ENCODE data around the gene AUNIP. TPM values are rescaled to one million over a fixed set of nuclear protein-coding genes. Genes with fewer than 3 reads are reported as not detected.

Gene AUNIP
- polyA plus RNA-seq, 1 experiment, result 1.4 TPM

GRCh38 chr1:25837262-25837875, 21.9 kb downstream of the AUNIP start:
- no peak for DNase-seq (ENCODE audit: low read depth)
- TF ChIP-seq, protein P1, sequence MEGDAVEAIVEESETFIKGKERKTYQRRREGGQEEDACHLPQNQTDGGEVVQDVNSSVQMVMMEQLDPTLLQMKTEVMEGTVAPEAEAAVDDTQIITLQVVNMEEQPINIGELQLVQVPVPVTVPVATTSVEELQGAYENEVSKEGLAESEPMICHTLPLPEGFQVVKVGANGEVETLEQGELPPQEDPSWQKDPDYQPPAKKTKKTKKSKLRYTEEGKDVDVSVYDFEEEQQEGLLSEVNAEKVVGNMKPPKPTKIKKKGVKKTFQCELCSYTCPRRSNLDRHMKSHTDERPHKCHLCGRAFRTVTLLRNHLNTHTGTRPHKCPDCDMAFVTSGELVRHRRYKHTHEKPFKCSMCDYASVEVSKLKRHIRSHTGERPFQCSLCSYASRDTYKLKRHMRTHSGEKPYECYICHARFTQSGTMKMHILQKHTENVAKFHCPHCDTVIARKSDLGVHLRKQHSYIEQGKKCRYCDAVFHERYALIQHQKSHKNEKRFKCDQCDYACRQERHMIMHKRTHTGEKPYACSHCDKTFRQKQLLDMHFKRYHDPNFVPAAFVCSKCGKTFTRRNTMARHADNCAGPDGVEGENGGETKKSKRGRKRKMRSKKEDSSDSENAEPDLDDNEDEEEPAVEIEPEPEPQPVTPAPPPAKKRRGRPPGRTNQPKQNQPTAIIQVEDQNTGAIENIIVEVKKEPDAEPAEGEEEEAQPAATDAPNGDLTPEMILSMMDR (IDR thresholded peaks at IDR 0.05; ENCODE audit: insufficient read depth, low read depth, low read length), result peak; percentile 30
- Histone ChIP-seq H3K4me3 (ENCODE audit: low read depth, low read length) (no peak overlapping the region), H3K27me3 (ENCODE audit: control insufficient read depth, insufficient read depth, low read length) (no peaks in the 10 kb centered on the region), H3K36me3 (ENCODE audit: control insufficient read depth, insufficient read depth, low read length) (peaks cover 3% of the 10 kb centered on the region)
- CTCF ChIA-PET, result interaction anchor here (1.2 to 1.3 kb wide), 2 partner anchors 8 to 16 kb away, joined by 3 read pairs; no protein-coding TSS in a partner anchor
- POLR2A ChIA-PET, result interaction anchor here (0.6 kb wide), 1 partner anchor 200 kb away, joined by 3 read pairs; no protein-coding TSS in a partner anchor

DNA sequence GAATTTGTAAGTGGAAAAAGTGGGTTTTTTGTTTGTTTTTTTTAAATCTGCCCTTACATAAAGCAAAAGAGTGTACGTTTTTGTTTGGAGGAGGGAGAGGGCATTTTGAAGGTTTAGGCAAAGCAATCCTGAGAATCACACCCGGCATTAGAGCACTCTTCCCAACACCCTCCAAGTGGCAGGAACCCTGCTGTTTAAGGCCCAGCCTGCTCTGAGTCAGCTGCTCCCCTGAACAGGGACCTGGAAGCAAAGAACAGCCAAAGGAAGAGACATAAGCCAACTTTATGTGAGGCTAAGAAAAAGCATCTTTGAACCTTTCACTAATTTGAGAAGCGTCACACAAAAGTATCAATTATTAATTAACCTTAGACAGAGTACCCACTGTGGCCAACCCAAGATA, 22.6 kb downstream of the AUNIP start:
- no peak overlapping the region for H3K4me3 ChIP-seq (ENCODE audit: low read depth, low read length)
- POLR2A ChIA-PET, result no interaction called here
- CTCF ChIA-PET, result interaction anchor here (1.2 to 1.3 kb wide), 2 partner anchors 9 to 15 kb away, joined by 3 read pairs; no protein-coding TSS in a partner anchor
- no peak for DNase-seq (ENCODE audit: low read depth)
- TF ChIP-seq, protein P1 (IDR thresholded peaks at IDR 0.05; ENCODE audit: insufficient read depth, low read depth, low read length), result no peak
- H3K36me3 ChIP-seq (ENCODE audit: control insufficient read depth, insufficient read depth, low read length), result peaks cover 3% of the 10 kb centered on the region
- no peaks in the 10 kb centered on the region for H3K27me3 ChIP-seq (ENCODE audit: control insufficient read depth, insufficient read depth, low read length)

- TF ChIP-seq, protein P1 (IDR thresholded peaks at IDR 0.05; ENCODE audit: insufficient read depth, low read depth, low read length), result no peak
- no peaks in the 10 kb centered on the region for H3K27me3 ChIP-seq (ENCODE audit: control insufficient read depth, insufficient read depth, low read length)
- ChIA-PET CTCF (interaction anchor here (0.8 to 1.1 kb wide), 2 partner anchors 12 to 19 kb away, joined by 3 to 4 read pairs; no protein-coding TSS in a partner anchor), POLR2A (no interaction called here)
- H3K4me3 ChIP-seq (ENCODE audit: low read depth, low read length), result no peak overlapping the region
- no peak for DNase-seq (ENCODE audit: low read depth)
- peaks cover 6% of the 10 kb centered on the region for H3K36me3 ChIP-seq (ENCODE audit: control insufficient read depth, insufficient read depth, low read length)
These were observed 24.4 kb downstream of the AUNIP start for GRCh38 chr1:25834894-25835293.

- H3K36me3 ChIP-seq (ENCODE audit: control insufficient read depth, insufficient read depth, low read length), result peaks cover 13% of the 10 kb centered on the region
- POLR2A ChIA-PET, result no interaction called here
- TF ChIP-seq, protein P1 (IDR thresholded peaks at IDR 0.05; ENCODE audit: insufficient read depth, low read depth, low read length), result no peak
- no peak for DNase-seq (ENCODE audit: low read depth)
- H3K4me3 ChIP-seq (ENCODE audit: low read depth, low read length), result no peak overlapping the region
- no peaks in the 10 kb centered on the region for H3K27me3 ChIP-seq (ENCODE audit: control insufficient read depth, insufficient read depth, low read length)
- CTCF ChIA-PET, result no interaction called here
These were observed 26.1 kb downstream of the AUNIP start for GRCh38 chr1:25833158-25833557.

DNA sequence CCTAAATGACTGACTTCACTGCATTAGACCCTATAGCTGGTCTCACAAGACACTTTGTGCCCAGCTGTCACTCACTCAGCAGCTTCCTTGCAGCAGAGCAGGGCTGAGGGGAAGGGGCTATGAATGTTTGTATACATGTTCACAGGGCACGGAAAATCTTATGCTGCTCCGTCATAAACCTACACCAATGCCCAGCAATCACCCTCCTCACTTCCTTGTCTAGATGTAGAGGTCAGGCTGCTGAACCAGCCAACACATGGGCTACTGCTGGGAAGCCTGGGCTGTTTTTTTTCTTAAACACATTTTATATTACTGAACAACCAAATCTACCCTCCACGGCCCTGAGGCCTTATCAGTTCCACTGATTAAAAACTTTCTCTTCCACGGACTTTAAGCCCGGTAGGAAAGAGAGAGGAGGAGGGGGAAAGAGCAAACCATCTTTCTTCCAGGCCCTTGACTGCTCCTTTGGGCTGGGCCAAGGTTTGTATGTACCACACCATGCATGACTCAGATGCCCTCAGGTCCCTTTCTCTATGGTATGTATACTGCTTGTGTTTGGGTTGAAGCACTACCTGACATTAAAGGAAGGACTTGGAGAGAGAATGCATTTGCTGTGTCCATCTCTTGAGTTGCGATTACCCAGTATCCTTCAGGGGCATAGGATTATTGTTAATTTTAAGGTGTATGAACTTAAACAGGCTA, 26.8 kb downstream of the AUNIP start:
- Histone ChIP-seq H3K27me3 (ENCODE audit: control insufficient read depth, insufficient read depth, low read length) (no peaks in the 10 kb centered on the region), H3K4me3 (ENCODE audit: low read depth, low read length) (no peak overlapping the region), H3K36me3 (ENCODE audit: control insufficient read depth, insufficient read depth, low read length) (peaks cover 15% of the 10 kb centered on the region)
- DNase-seq (ENCODE audit: low read depth), result no peak
- CTCF ChIA-PET, result interaction anchor here (0.6 to 1.4 kb wide), 4 partner anchors 12 to 165 kb away, joined by 3 to 4 read pairs (median 4); partner anchors contain the start of gene PAFAH2
- POLR2A ChIA-PET, result no interaction called here
- TF ChIP-seq, protein P1 (IDR thresholded peaks at IDR 0.05; ENCODE audit: insufficient read depth, low read depth, low read length), result no peak

Data from BJ (cell line).